Measurements from ENCODE around the gene ALK. TPM values are rescaled to one million over a fixed set of nuclear protein-coding genes. Genes with fewer than 3 reads are reported as not detected.

ALK gene
- total RNA-seq, 1 experiment from 2014 or later, result not detected

- Mint-ChIP-seq H3K4me1 (no peaks in the 10 kb centered on the region), H3K9me3 (no peaks in the 10 kb centered on the region), H3K4me3 (no peak overlapping the region), H3K36me3 (ENCODE audit: insufficient read depth in 1 of 3, low read depth in 3 of 3) (no peaks in the 10 kb centered on the region), H3K27ac (no peak overlapping the region), H3K27me3 (ENCODE audit: low read depth) (0 out of 2 replicates have a peak, but pooled peaks cover 4% of the 10 kb centered on the region)
- Histone ChIP-seq H2BK12ac (ENCODE audit: insufficient read length, low read depth, low read length) (no peak overlapping the region), H3K27ac (ENCODE audit: insufficient read length, low read depth, low read length) (no peak overlapping the region), H2BK20ac (ENCODE audit: low read depth, low read length, poor library complexity, severe bottlenecking) (no peak overlapping the region), H4K5ac (ENCODE audit: insufficient read length, low read depth, low read length) (no peak overlapping the region), H3K9ac (ENCODE audit: extremely low read depth, insufficient read length, low read length) (no peak overlapping the region), H4K20me1 (ENCODE audit: control insufficient read depth, insufficient read depth, insufficient read length) (no peaks in the 10 kb centered on the region), H3K23me2 (ENCODE audit: insufficient read length, low read depth, low read length, poor library complexity, severe bottlenecking) (no peaks in the 10 kb centered on the region), H2BK5ac (ENCODE audit: insufficient read length, low read length) (no peak overlapping the region), H3K23ac (ENCODE audit: insufficient read length, low read depth, low read length) (no peak overlapping the region), H3K56ac (ENCODE audit: insufficient read length, low read depth, low read length) (no peak overlapping the region), H3T11ph (ENCODE audit: low read length) (no peak overlapping the region), H4K91ac (ENCODE audit: insufficient read length, low read depth, low read length) (no peak overlapping the region), H2BK120ac (ENCODE audit: low read depth, low read length, poor library complexity, severe bottlenecking) (no peak overlapping the region), H3K4me2 (ENCODE audit: insufficient read depth, insufficient read length, low read length) (no peak overlapping the region), H3K9me3 (ENCODE audit: control insufficient read depth, low read depth, low read length) (no peaks in the 10 kb centered on the region), H3K79me1 (ENCODE audit: insufficient read depth, low read depth, low read length, poor library complexity, severe bottlenecking) (no peaks in the 10 kb centered on the region), H3K27me3 (ENCODE audit: insufficient read depth, low read length) (no peaks in the 10 kb centered on the region), H3K79me2 (ENCODE audit: insufficient read depth, low read length) (no peaks in the 10 kb centered on the region), H2BK15ac (ENCODE audit: low read depth, low read length) (no peak overlapping the region), H2AK5ac (ENCODE audit: insufficient read length, low read length) (no peak overlapping the region), H3K18ac (ENCODE audit: insufficient read length, low read depth, low read length) (no peak overlapping the region), H3K4ac (ENCODE audit: low read depth, low read length) (no peak overlapping the region), H2AFZ (ENCODE audit: low read length) (no peak overlapping the region), H4K8ac (replicated peaks; ENCODE audit: insufficient read length, low read depth, low read length) (no peak overlapping the region), H3K14ac (ENCODE audit: insufficient read depth, low read length) (no peak overlapping the region), H3K4me1 (ENCODE audit: insufficient read depth, low read length) (no peaks in the 10 kb centered on the region)
- no peak for DNase-seq
- TF ChIP-seq CTCF (conservative IDR thresholded peaks at IDR 0.05), result no peak
- WGBS (ENCODE audit: extremely low coverage, insufficient read length, low lambda C conversion rate), result no CpG with 5 or more reads among the region's 2 CpGs
These were observed 178.7 kb downstream of the ALK start for GRCh38 chr2:29742656-29743055.
